K562 (cell line): ENCODE data around the gene HAPLN1. TPM values are rescaled to one million over a fixed set of nuclear protein-coding genes. Genes with fewer than 3 reads are reported as not detected.

Experiments used
- ATAC-seq: fragments of 200-7000 bp; cut with Tn5 transposase; 3 replicates; pipeline ENCODE4 v1.9.1; 2020; ENCODE audit warnings: moderate library complexity
- BruUV-seq: library from RNA; stranded (reverse); fragments of 400-500 nt; replicated peaks from 2 replicates; lab custom pipeline; 2021; lab: Mats Ljungman, UMichigan
- CTCF ChIA-PET: fragments of 300-600 bp; formaldehyde crosslinking; extraction: SDS; loops from one replicate; lab custom pipeline; 2021; ENCODE audit warnings: low intra/inter-chr PET ratio; lab: Yijun Ruan, JAX
- POLR2A ChIA-PET: fragments of 300-600, 350-650 bp; sonication (Branson Sonifier 250); formaldehyde crosslinking; extraction: SDS; loops from one replicate; lab custom pipeline; 2021; ENCODE audit warnings: antibody characterized with exemption, inconsistent platforms; lab: Yijun Ruan, JAX
- DNase-seq, 4 experiments: peaks; one replicate each; pipeline versions ENCODE4 v3.0.0 to v3.0.0-alpha.2; 2011 to 2018; ENCODE audit warnings: low spot score in 3 of 4, mixed read lengths in 3 of 4; ENCODE audit errors: extremely low read depth in 1 of 4
- FAIRE-seq: peaks from 2 replicates; lab custom pipeline; 2011; peaks lifted over from hg19 to GRCh38; lab: Jason Lieb, UNC
- H2AFZ ChIP-seq: 2 replicates; pipeline ENCODE4 v1.6.0; 2011; ENCODE audit warnings: low read depth, low read length, control low read depth, inconsistent platforms
- H3K27ac ChIP-seq: fragments of 200-600 bp; 3 replicates; pipeline ENCODE4 v1.8.0; 2011; ENCODE audit warnings: low read depth, mild to moderate bottlenecking, control low read depth, inconsistent platforms, low read length, moderate library complexity, mixed read lengths; ENCODE audit errors: extremely low read depth
- H3K27me3 ChIP-seq, 2 experiments: fragments of 300-600 bp in 1 of 2; 2 replicates in 1 of 2; 3 replicates in 1 of 2; pipeline versions ENCODE4 v1.6.0 to v1.8.0; 2011; ENCODE audit warnings: inconsistent platforms in 2 of 2, low read length in 2 of 2, mild to moderate bottlenecking in 1 of 2, mixed read lengths in 1 of 2, moderate library complexity in 1 of 2; ENCODE audit not compliant: control insufficient read depth in 2 of 2, insufficient read depth in 2 of 2
- H3K36me3 ChIP-seq: fragments of 300-600 bp; 3 replicates; pipeline ENCODE4 v1.8.0; 2011; ENCODE audit warnings: mild to moderate bottlenecking, low read length, inconsistent platforms; ENCODE audit not compliant: control insufficient read depth, insufficient read depth
- H3K4me1 ChIP-seq, 2 experiments: fragments of 200-600 bp in 1 of 2; replicated peaks in 1 of 2; 2 replicates in 1 of 2; 3 replicates in 1 of 2; pipeline versions ENCODE4 v1.5.1 to v1.8.0; 2011; ENCODE audit warnings: inconsistent platforms in 2 of 2, low read length in 2 of 2, mild to moderate bottlenecking in 1 of 2, mixed read lengths in 1 of 2, moderate library complexity in 1 of 2; ENCODE audit not compliant: control insufficient read depth in 2 of 2, insufficient read depth in 2 of 2
- H3K4me2 ChIP-seq: 2 replicates; pipeline ENCODE4 v1.6.1; 2011; ENCODE audit warnings: low read length, control low read depth, inconsistent platforms, mixed read lengths; ENCODE audit not compliant: insufficient read depth
- H3K4me3 ChIP-seq: fragments of 200-600 bp; sonication (generic), shearing (Covaris generic); 2 replicates; pipeline ENCODE4 v1.5.1; 2016; ENCODE audit warnings: control low read depth, inconsistent platforms
- H3K79me2 ChIP-seq: fragments of 200-600 bp; 3 replicates; pipeline ENCODE4 v1.8.0; 2011; ENCODE audit warnings: low read length, inconsistent platforms; ENCODE audit not compliant: control insufficient read depth, insufficient read depth
- H3K9ac ChIP-seq, 2 experiments: 2 replicates each; pipeline versions ENCODE4 v1.6.0 to v1.6.1; 2011; ENCODE audit warnings: low read depth in 2 of 2, low read length in 2 of 2, control low read depth in 1 of 2, inconsistent platforms in 1 of 2, mild to moderate bottlenecking in 1 of 2, mixed read lengths in 1 of 2; ENCODE audit not compliant: insufficient read depth in 1 of 2
- H3K9me1 ChIP-seq: one replicate; pipeline ENCODE4 v1.6.0; 2011; ENCODE audit warnings: inconsistent platforms, mild to moderate bottlenecking, low read length, moderate library complexity; ENCODE audit not compliant: control insufficient read depth, insufficient read depth
- H3K9me3 ChIP-seq: replicated peaks from 2 replicates; pipeline ENCODE4 v1.5.1; 2011; ENCODE audit warnings: low read depth, low read length, inconsistent platforms; ENCODE audit not compliant: control insufficient read depth, insufficient read depth
- H4K20me1 ChIP-seq: replicated peaks from 2 replicates; pipeline ENCODE4 v1.6.1; 2011; ENCODE audit warnings: low read length, inconsistent platforms, mixed read lengths; ENCODE audit not compliant: control insufficient read depth, insufficient read depth
- CTBP1 ChIP-seq: fragments of 450-650 bp; IDR thresholded peaks from 2 replicates; pipeline ENCODE4 v1.6.1; 2016; ENCODE audit warnings: borderline replicate concordance
- NCOA2 ChIP-seq, 2 experiments: fragments of 450-650 bp; IDR thresholded peaks; 2 replicates each; pipeline ENCODE4 v1.6.1; 2018; ENCODE audit warnings: mild to moderate bottlenecking in 2 of 2, moderate library complexity in 1 of 2; ENCODE audit not compliant: partially characterized antibody in 2 of 2
- SIX5 ChIP-seq, 2 experiments: IDR thresholded peaks; 2 replicates each; pipeline ENCODE4 v1.6.1; 2011; ENCODE audit warnings: low read length in 2 of 2, borderline replicate concordance in 1 of 2, low read depth in 1 of 2, mild to moderate bottlenecking in 1 of 2, moderate library complexity in 1 of 2; ENCODE audit not compliant: insufficient read depth in 1 of 2
- SNRNP70 ChIP-seq: fragments of 200-400 bp; formaldehyde crosslinking; optimal IDR thresholded peaks from 2 replicates; pipeline ENCODE3; 2017; ENCODE audit warnings: low read depth, low read length
- SRF ChIP-seq, 2 experiments: fragments of 250-450, 450-650 bp in 1 of 2; sonication (Bioruptor Pico) in 1 of 2; sonication (generic) in 1 of 2; formaldehyde crosslinking; IDR thresholded peaks; 2 replicates each; pipeline versions ENCODE4 v1.5.0 to v1.5.1; 2020 to 2022; ENCODE audit warnings: mild to moderate bottlenecking in 1 of 2, missing genetic modification reagents in 1 of 2
- XRCC3 ChIP-seq: fragments of 450-650 bp; IDR thresholded peaks from 2 replicates; pipeline ENCODE4 v1.6.1; 2017; ENCODE audit warnings: mild to moderate bottlenecking, moderate library complexity
- ZNF583 ChIP-seq: fragments of 250-450 bp; sonication (Bioruptor Pico); IDR thresholded peaks from 2 replicates; pipeline ENCODE4 v1.4.0; 2020
- WGBS: fragments of 100-300 bp; shearing (Covaris generic); methylation state at CpG from one replicate; pipeline ENCODE4 v1.1.6; 2016; ENCODE audit warnings: low coverage, mixed read lengths; ENCODE audit not compliant: insufficient coverage; ENCODE audit errors: missing lambda C conversion rate; 5-methylcytosine and 5-hydroxymethylcytosine counted together
- in situ Hi-C: fragments of 300-500 bp; cut with MboI; formaldehyde crosslinking; loops from 4 replicates; pipeline ENCODE4 v1.15.0; 2018; ENCODE audit warnings: inconsistent platforms, mixed read lengths
- intact Hi-C: fragments of 100-400 bp; cut with micrococcal nuclease; formaldehyde crosslinking; loops from 2 replicates; pipeline ENCODE4 v1.14.2; 2022
- polyA plus RNA-seq, 8 experiments: library from polyadenylated mRNA; depleted of rRNA in 4 of 8; stranded (reverse) in 5 of 8; unstranded in 3 of 8; fragments of >200 nt; fragmentation: Nextera tagmentation in 2 of 8; fragmentation: Illumina TruSeq in 1 of 8; extraction: Ambion mirVana in 2 of 8; extraction: Trizol in 1 of 8; gene quantifications; 2 replicates each; pipeline versions ENCODE4 v1.2.1 to v1.2.3, GENCODE V29; 2011 to 2014; ENCODE audit warnings: inconsistent platforms in 1 of 8, missing spikeins in 1 of 8
- total RNA-seq, 7 experiments: library from RNA; depleted of rRNA in 6 of 7; stranded (reverse); fragments of >200 nt in 6 of 7; fragmentation: Illumina TruSeq in 2 of 7; extraction: Trizol in 2 of 7; gene quantifications; 2 replicates each; pipeline versions ENCODE4 v1.2.1 to v1.2.3, GENCODE V29; 2011 to 2021; ENCODE audit warnings: low replicate concordance in 1 of 7
- TF ChIP-seq, protein P1 (sequence below): sonication (generic); formaldehyde crosslinking; IDR thresholded peaks from 2 replicates; pipeline ENCODE4 v1.8.1; 2022; ENCODE audit warnings: missing genetic modification reagents
- TF ChIP-seq, protein P2 (sequence below): fragments of 200-800 bp; sonication (Bioruptor generic); IDR thresholded peaks from 2 replicates; pipeline ENCODE4 v1.6.1; 2016; ENCODE audit warnings: missing genetic modification characterization, missing compliant biosample characterization
- TF ChIP-seq, protein P3 (sequence below): sonication (generic); formaldehyde crosslinking; IDR thresholded peaks from 2 replicates; pipeline ENCODE4 v1.8.0; 2022; ENCODE audit warnings: mild to moderate bottlenecking, missing genetic modification reagents, borderline replicate concordance
- TF ChIP-seq, protein P4 (sequence below): fragments of 200-800 bp; sonication (Bioruptor generic); IDR thresholded peaks from 2 replicates; pipeline ENCODE4 v1.6.1; 2017; ENCODE audit warnings: missing genetic modification characterization, missing compliant biosample characterization

The HAPLN1 gene
- total and polyA plus RNA-seq, 9 of the 15 experiments (the other 6 are each of a cell fraction or from before 2014, with no cell fraction given) = not detected

DNA sequence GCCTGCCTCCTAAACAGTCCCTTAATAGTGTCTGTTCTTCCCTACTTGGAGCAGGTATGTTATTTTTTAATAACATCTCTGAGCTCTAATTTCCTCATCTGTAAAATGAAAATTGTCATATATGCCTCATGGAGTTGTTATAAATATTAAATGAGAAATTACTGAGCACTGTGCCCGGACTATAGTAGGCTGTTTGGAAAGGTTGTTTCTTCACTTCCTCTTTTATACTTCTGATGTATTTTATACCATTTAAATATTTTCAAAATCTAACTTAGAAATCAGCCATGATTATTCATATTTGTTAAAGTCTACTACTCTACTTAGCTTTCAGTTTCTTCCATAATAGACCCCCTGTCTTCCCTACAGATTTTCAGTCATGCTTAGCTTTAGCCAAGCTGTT, 30.5 kb upstream of the HAPLN1 start (continued):
- TF ChIP-seq, protein P1, sequence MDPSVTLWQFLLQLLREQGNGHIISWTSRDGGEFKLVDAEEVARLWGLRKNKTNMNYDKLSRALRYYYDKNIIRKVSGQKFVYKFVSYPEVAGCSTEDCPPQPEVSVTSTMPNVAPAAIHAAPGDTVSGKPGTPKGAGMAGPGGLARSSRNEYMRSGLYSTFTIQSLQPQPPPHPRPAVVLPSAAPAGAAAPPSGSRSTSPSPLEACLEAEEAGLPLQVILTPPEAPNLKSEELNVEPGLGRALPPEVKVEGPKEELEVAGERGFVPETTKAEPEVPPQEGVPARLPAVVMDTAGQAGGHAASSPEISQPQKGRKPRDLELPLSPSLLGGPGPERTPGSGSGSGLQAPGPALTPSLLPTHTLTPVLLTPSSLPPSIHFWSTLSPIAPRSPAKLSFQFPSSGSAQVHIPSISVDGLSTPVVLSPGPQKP (CRISPR knock-in tag) = no peak
- no peak for TF ChIP-seq CTBP1
- TF ChIP-seq SRF (CRISPR knock-in tag; IDR thresholded peaks at IDR 0.05) = no peak
- TF ChIP-seq SIX5 (IDR thresholded peaks at IDR 0.05; ENCODE audit: borderline replicate concordance in 1 of 2, insufficient read depth in 1 of 2, low read depth in 1 of 2, low read length in 2 of 2) = no peak
- no peak for TF ChIP-seq NCOA2 (IDR thresholded peaks at IDR 0.05; ENCODE audit: partially characterized antibody in 2 of 2)

DNA sequence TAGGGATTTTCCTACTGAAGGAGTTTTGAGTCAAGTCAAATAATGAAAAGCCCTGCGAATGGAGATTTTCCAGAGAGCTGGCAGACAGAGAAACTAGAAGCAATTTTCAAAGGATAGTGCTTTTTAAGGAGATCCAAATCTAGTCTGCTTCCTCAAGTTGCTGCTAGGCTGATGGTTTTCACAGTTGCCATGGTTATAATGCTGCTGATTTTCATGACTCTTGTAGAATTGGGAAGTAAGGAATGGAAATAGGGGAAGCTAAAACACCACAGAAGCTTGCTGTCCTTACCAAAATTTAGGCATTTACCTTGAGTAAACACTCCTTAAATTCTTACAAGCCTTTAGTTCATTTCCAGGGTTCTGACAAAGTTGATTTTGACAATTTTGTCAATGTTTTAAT, 30.1 kb upstream of the HAPLN1 start:
- ATAC-seq (no peak), DNase-seq (no peak), FAIRE-seq (no peak)
- no peak overlapping the region for H2AFZ ChIP-seq
- no peaks in the 10 kb centered on the region for H4K20me1 ChIP-seq
- H3K4me1 ChIP-seq = no peaks in the 10 kb centered on the region
- intact Hi-C loops = no loop called here
- H3K9me1 ChIP-seq = no peaks in the 10 kb centered on the region
- no peaks in the 10 kb centered on the region for H3K27me3 ChIP-seq
- H3K36me3 ChIP-seq = no peaks in the 10 kb centered on the region
- no peak overlapping the region for H3K9ac ChIP-seq
- no peaks in the 10 kb centered on the region for H3K9me3 ChIP-seq
- BruUV-seq = no TSS peak
- H3K4me2 ChIP-seq = no peak overlapping the region
- H3K27ac ChIP-seq = no peak overlapping the region
- in situ Hi-C loops = no loop called here
- CTCF ChIA-PET = no interaction called here
- WGBS = 0% methylated on average over 1 of the region's 1 CpG
- H3K79me2 ChIP-seq = no peaks in the 10 kb centered on the region
- no peak overlapping the region for H3K4me3 ChIP-seq
- POLR2A ChIA-PET = no interaction called here
- TF ChIP-seq, protein P2, sequence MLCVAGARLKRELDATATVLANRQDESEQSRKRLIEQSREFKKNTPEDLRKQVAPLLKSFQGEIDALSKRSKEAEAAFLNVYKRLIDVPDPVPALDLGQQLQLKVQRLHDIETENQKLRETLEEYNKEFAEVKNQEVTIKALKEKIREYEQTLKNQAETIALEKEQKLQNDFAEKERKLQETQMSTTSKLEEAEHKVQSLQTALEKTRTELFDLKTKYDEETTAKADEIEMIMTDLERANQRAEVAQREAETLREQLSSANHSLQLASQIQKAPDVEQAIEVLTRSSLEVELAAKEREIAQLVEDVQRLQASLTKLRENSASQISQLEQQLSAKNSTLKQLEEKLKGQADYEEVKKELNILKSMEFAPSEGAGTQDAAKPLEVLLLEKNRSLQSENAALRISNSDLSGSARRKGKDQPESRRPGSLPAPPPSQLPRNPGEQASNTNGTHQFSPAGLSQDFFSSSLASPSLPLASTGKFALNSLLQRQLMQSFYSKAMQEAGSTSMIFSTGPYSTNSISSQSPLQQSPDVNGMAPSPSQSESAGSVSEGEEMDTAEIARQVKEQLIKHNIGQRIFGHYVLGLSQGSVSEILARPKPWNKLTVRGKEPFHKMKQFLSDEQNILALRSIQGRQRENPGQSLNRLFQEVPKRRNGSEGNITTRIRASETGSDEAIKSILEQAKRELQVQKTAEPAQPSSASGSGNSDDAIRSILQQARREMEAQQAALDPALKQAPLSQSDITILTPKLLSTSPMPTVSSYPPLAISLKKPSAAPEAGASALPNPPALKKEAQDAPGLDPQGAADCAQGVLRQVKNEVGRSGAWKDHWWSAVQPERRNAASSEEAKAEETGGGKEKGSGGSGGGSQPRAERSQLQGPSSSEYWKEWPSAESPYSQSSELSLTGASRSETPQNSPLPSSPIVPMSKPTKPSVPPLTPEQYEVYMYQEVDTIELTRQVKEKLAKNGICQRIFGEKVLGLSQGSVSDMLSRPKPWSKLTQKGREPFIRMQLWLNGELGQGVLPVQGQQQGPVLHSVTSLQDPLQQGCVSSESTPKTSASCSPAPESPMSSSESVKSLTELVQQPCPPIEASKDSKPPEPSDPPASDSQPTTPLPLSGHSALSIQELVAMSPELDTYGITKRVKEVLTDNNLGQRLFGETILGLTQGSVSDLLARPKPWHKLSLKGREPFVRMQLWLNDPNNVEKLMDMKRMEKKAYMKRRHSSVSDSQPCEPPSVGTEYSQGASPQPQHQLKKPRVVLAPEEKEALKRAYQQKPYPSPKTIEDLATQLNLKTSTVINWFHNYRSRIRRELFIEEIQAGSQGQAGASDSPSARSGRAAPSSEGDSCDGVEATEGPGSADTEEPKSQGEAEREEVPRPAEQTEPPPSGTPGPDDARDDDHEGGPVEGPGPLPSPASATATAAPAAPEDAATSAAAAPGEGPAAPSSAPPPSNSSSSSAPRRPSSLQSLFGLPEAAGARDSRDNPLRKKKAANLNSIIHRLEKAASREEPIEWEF = no peak
- TF ChIP-seq ZNF583 (CRISPR knock-in tag) (no peak), XRCC3 (no peak), SNRNP70 (no peak)
- TF ChIP-seq, protein P3, sequence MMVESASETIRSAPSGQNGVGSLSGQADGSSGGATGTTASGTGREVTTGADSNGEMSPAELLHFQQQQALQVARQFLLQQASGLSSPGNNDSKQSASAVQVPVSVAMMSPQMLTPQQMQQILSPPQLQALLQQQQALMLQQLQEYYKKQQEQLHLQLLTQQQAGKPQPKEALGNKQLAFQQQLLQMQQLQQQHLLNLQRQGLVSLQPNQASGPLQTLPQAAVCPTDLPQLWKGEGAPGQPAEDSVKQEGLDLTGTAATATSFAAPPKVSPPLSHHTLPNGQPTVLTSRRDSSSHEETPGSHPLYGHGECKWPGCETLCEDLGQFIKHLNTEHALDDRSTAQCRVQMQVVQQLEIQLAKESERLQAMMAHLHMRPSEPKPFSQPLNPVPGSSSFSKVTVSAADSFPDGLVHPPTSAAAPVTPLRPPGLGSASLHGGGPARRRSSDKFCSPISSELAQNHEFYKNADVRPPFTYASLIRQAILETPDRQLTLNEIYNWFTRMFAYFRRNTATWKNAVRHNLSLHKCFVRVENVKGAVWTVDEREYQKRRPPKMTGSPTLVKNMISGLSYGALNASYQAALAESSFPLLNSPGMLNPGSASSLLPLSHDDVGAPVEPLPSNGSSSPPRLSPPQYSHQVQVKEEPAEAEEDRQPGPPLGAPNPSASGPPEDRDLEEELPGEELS (CRISPR knock-in tag) = no peak
- TF ChIP-seq, protein P4, sequence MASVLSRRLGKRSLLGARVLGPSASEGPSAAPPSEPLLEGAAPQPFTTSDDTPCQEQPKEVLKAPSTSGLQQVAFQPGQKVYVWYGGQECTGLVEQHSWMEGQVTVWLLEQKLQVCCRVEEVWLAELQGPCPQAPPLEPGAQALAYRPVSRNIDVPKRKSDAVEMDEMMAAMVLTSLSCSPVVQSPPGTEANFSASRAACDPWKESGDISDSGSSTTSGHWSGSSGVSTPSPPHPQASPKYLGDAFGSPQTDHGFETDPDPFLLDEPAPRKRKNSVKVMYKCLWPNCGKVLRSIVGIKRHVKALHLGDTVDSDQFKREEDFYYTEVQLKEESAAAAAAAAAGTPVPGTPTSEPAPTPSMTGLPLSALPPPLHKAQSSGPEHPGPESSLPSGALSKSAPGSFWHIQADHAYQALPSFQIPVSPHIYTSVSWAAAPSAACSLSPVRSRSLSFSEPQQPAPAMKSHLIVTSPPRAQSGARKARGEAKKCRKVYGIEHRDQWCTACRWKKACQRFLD (CRISPR knock-in tag) = no peak
